T47D (cell line): ENCODE measurements around the gene CS.
A peak's percentile ranks its signal among the peaks of the same experiment; 100 is the strongest.

Source experiments
- DNase-seq, 2 experiments: peaks; one replicate each; pipeline versions ENCODE4 v3.0.0 to v3.0.0-alpha.2; 2011 to 2012; ENCODE audit warnings: low read depth in 1 of 2, low spot score in 1 of 2
- JUND ChIP-seq: IDR thresholded peaks from 2 replicates; pipeline ENCODE4 v1.6.1; 2012; ENCODE audit warnings: low read depth
- in situ Hi-C: cut with HindIII; loops from 2 replicates; pipeline ENCODE4 v1.10.0; 2016; ENCODE audit warnings: low sequenced_read_pairs, low pct_unique_long_range_greater_than_20kb

The CS gene

GRCh38 chr12:56261503-56262232 lies 38.5 kb downstream of the CS start:
- no peak for DNase-seq
- in situ Hi-C loops = no loop called here
- no peak for TF ChIP-seq JUND

GRCh38 chr12:56260921-56261320 lies 39.2 kb downstream of the CS start:
- in situ Hi-C loops = no loop called here
- no peak for DNase-seq
- TF ChIP-seq JUND = no peak

- in situ Hi-C loops = no loop called here
- no peak for DNase-seq
Measured at GRCh38 chr12:56260380-56260779, 39.8 kb downstream of the CS start.

GRCh38 chr12:56258820-56259183 lies 41.3 kb downstream of the CS start:
- no peak for TF ChIP-seq JUND
- peak in 1 of 2 experiments; percentile 27 for DNase-seq
- in situ Hi-C loops = no loop called here

More at GRCh38 chr12:56260380-56260779, 39.8 kb downstream of the CS start:
- no peak for TF ChIP-seq JUND

- no peak for TF ChIP-seq JUND
- in situ Hi-C loops = no loop called here
- DNase-seq = peak; percentile 80 to 88
Measured at GRCh38 chr12:56258068-56258819, 41.9 kb downstream of the CS start, which contains the start of gene ANKRD52. ANKRD52 (minus strand) TSS chr12:56258384; CDS start chr12:56258269, 115 bp downstream.

GRCh38 chr12:56257491-56258067 lies 42.6 kb downstream of the CS start:
- TF ChIP-seq JUND = no peak
- peak; percentile 66 to 75 for DNase-seq
- in situ Hi-C loops = no loop called here

- DNase-seq = no peak
- in situ Hi-C loops = no loop called here
- TF ChIP-seq JUND = no peak
Measured at GRCh38 chr12:56257071-56257470, 43.1 kb downstream of the CS start.

- no peak for DNase-seq
- in situ Hi-C loops = no loop called here
- no peak for TF ChIP-seq JUND
Measured at GRCh38 chr12:56256326-56256960, 43.7 kb downstream of the CS start.

GRCh38 chr12:56255671-56256070 lies 44.5 kb downstream of the CS start:
- in situ Hi-C loops = no loop called here
- no peak for DNase-seq
- no peak for TF ChIP-seq JUND

GRCh38 chr12:56253091-56253490 lies 47.0 kb downstream of the CS start:
- in situ Hi-C loops = no loop called here
- no peak for TF ChIP-seq JUND
- DNase-seq = no peak

- TF ChIP-seq JUND = no peak
- DNase-seq = no peak
- in situ Hi-C loops = no loop called here
Measured at GRCh38 chr12:56252649-56253048, 47.5 kb downstream of the CS start.

GRCh38 chr12:56248711-56249110 lies 51.4 kb downstream of the CS start:
- TF ChIP-seq JUND = no peak
- in situ Hi-C loops = no loop called here
- DNase-seq = no peak
